ENCODE results near the gene POLR3C.

The POLR3C gene

GRCh38 chr1:145874646-145875045 lies 50.6 kb downstream of the POLR3C start:
- Histone ChIP-seq H2BK120ac (ENCODE audit: insufficient read depth, low read length, poor library complexity) (no peak overlapping the region), H3K14ac (ENCODE audit: low read length) (no peak overlapping the region)
- no CpG with 5 or more reads among the region's 12 CpGs for WGBS (ENCODE audit: extremely low coverage, insufficient coverage, insufficient read length)

GRCh38 chr1:145877923-145878486 lies 54.0 kb downstream of the POLR3C start:
- H3K4ac ChIP-seq (ENCODE audit: low read depth, low read length), result no peak overlapping the region
- H3K4me2 ChIP-seq (ENCODE audit: low read length), result no peak overlapping the region
- no peak overlapping the region for H3K14ac ChIP-seq (ENCODE audit: low read length)
- peaks cover 10 to 20% of the 10 kb centered on the region in 2 experiments for H3K4me1 ChIP-seq (ENCODE audit: control insufficient read depth in 1 of 2, insufficient read depth in 2 of 2, low read length in 2 of 2)
- no peak overlapping the region for H3K9ac ChIP-seq (ENCODE audit: low read length)
- no peak overlapping the region for H4K91ac ChIP-seq (ENCODE audit: low read depth, low read length)
- peaks cover 1% of the 10 kb centered on the region for H3K9me3 ChIP-seq (ENCODE audit: insufficient read depth, low read depth, low read length)
- no peak overlapping the region for H2BK12ac ChIP-seq (ENCODE audit: low read length)
- H3K79me2 ChIP-seq (ENCODE audit: control insufficient read depth, insufficient read depth, low read length, poor library complexity), result no peaks in the 10 kb centered on the region
- no peak overlapping the region for H2AK5ac ChIP-seq (ENCODE audit: low read length)
- DNase-seq, result peak in 1 of 2 donors; percentile 17
- no peak overlapping the region for H4K12ac ChIP-seq (ENCODE audit: low read depth, low read length)
- H2BK5ac ChIP-seq (ENCODE audit: low read depth, low read length, poor library complexity), result no peak overlapping the region
- H3K27ac ChIP-seq (ENCODE audit: low read depth, low read length), result no peak overlapping the region
- H3K79me1 ChIP-seq (ENCODE audit: low read length), result peaks cover 2% of the 10 kb centered on the region
- no peak overlapping the region for H2AFZ ChIP-seq (ENCODE audit: insufficient read depth, low read length, poor library complexity)
- no peaks in the 10 kb centered on the region for H3K27me3 ChIP-seq (ENCODE audit: insufficient read depth, low read length)
- H3K4me3 ChIP-seq (ENCODE audit: low read depth, low read length), result no peak overlapping the region
- H3K23ac ChIP-seq (ENCODE audit: low read length), result no peak overlapping the region
- no peak overlapping the region for H3K18ac ChIP-seq (ENCODE audit: low read length)
- WGBS (ENCODE audit: extremely low coverage, insufficient coverage, insufficient read length), result no CpG with 5 or more reads among the region's 7 CpGs
- H2BK120ac ChIP-seq (ENCODE audit: insufficient read depth, low read length, poor library complexity), result no peak overlapping the region
- H3K36me3 ChIP-seq (ENCODE audit: control insufficient read depth in 1 of 2, insufficient read depth in 2 of 2, low read length in 2 of 2), result no peaks in the 10 kb centered on the region
- no peak overlapping the region for H4K8ac ChIP-seq (ENCODE audit: low read depth, low read length)

More at GRCh38 chr1:145874646-145875045, 50.6 kb downstream of the POLR3C start:
- no peaks in the 10 kb centered on the region for H3K79me2 ChIP-seq (ENCODE audit: control insufficient read depth, insufficient read depth, low read length, poor library complexity)
- H3K4ac ChIP-seq (ENCODE audit: low read depth, low read length), result no peak overlapping the region
- H3K36me3 ChIP-seq (ENCODE audit: control insufficient read depth in 1 of 2, insufficient read depth in 2 of 2, low read length in 2 of 2), result no peaks in the 10 kb centered on the region
- no peak overlapping the region for H4K8ac ChIP-seq (ENCODE audit: low read depth, low read length)
- no peak overlapping the region for H3K4me2 ChIP-seq (ENCODE audit: low read length)
- H3K9ac ChIP-seq (ENCODE audit: low read length), result no peak overlapping the region
- no peak overlapping the region for H4K91ac ChIP-seq (ENCODE audit: low read depth, low read length)
- no peak overlapping the region for H2BK12ac ChIP-seq (ENCODE audit: low read length)
- H2BK5ac ChIP-seq (ENCODE audit: low read depth, low read length, poor library complexity), result no peak overlapping the region
- H3K27me3 ChIP-seq (ENCODE audit: insufficient read depth, low read length), result peaks cover 15% of the 10 kb centered on the region
- H3K23ac ChIP-seq (ENCODE audit: low read length), result no peak overlapping the region
- no peak overlapping the region for H3K18ac ChIP-seq (ENCODE audit: low read length)
- no peak overlapping the region for H3K27ac ChIP-seq (ENCODE audit: low read depth, low read length)
- peaks cover under 1% of the 10 kb centered on the region for H3K79me1 ChIP-seq (ENCODE audit: low read length)
- H3K4me1 ChIP-seq (ENCODE audit: control insufficient read depth in 1 of 2, insufficient read depth in 2 of 2, low read length in 2 of 2), result peaks cover 11 to 21% of the 10 kb centered on the region in 2 experiments
- H3K9me3 ChIP-seq (ENCODE audit: insufficient read depth, low read depth, low read length), result peaks cover 4% of the 10 kb centered on the region
- no peak overlapping the region for H3K4me3 ChIP-seq (ENCODE audit: low read depth, low read length)
- DNase-seq, result no peak
- no peak overlapping the region for H4K12ac ChIP-seq (ENCODE audit: low read depth, low read length)
- no peak overlapping the region for H2AFZ ChIP-seq (ENCODE audit: insufficient read depth, low read length, poor library complexity)
- no peak overlapping the region for H2AK5ac ChIP-seq (ENCODE audit: low read length)

- no peaks in the 10 kb centered on the region for H3K36me3 ChIP-seq (ENCODE audit: control insufficient read depth in 1 of 2, insufficient read depth in 2 of 2, low read length in 2 of 2)
- H4K91ac ChIP-seq (ENCODE audit: low read depth, low read length), result no peak overlapping the region
- H4K8ac ChIP-seq (ENCODE audit: low read depth, low read length), result no peak overlapping the region
- H3K14ac ChIP-seq (ENCODE audit: low read length), result no peak overlapping the region
- WGBS (ENCODE audit: extremely low coverage, insufficient coverage, insufficient read length), result no CpG with 5 or more reads among the region's 2 CpGs
- no peak overlapping the region for H4K12ac ChIP-seq (ENCODE audit: low read depth, low read length)
- H3K4me2 ChIP-seq (ENCODE audit: low read length), result no peak overlapping the region
- no peak overlapping the region for H2BK120ac ChIP-seq (ENCODE audit: insufficient read depth, low read length, poor library complexity)
- H3K79me1 ChIP-seq (ENCODE audit: low read length), result peaks cover 2% of the 10 kb centered on the region
- peaks cover 1% of the 10 kb centered on the region for H3K9me3 ChIP-seq (ENCODE audit: insufficient read depth, low read depth, low read length)
- H3K18ac ChIP-seq (ENCODE audit: low read length), result no peak overlapping the region
- no peak overlapping the region for H2BK12ac ChIP-seq (ENCODE audit: low read length)
- H3K27ac ChIP-seq (ENCODE audit: low read depth, low read length), result no peak overlapping the region
- H2AK5ac ChIP-seq (ENCODE audit: low read length), result no peak overlapping the region
- no peak overlapping the region for H3K23ac ChIP-seq (ENCODE audit: low read length)
- no peaks in the 10 kb centered on the region for H3K27me3 ChIP-seq (ENCODE audit: insufficient read depth, low read length)
- no peak overlapping the region for H3K4ac ChIP-seq (ENCODE audit: low read depth, low read length)
- H3K4me1 ChIP-seq (ENCODE audit: control insufficient read depth in 1 of 2, insufficient read depth in 2 of 2, low read length in 2 of 2), result peaks cover 10 to 20% of the 10 kb centered on the region in 2 experiments
- no peak overlapping the region for H3K4me3 ChIP-seq (ENCODE audit: low read depth, low read length)
- H3K79me2 ChIP-seq (ENCODE audit: control insufficient read depth, insufficient read depth, low read length, poor library complexity), result no peaks in the 10 kb centered on the region
- H2BK5ac ChIP-seq (ENCODE audit: low read depth, low read length, poor library complexity), result no peak overlapping the region
- no peak for DNase-seq
- no peak overlapping the region for H2AFZ ChIP-seq (ENCODE audit: insufficient read depth, low read length, poor library complexity)
- no peak overlapping the region for H3K9ac ChIP-seq (ENCODE audit: low read length)
Observed at GRCh38 chr1:145878724-145879123, 54.7 kb downstream of the POLR3C start.

GRCh38 chr1:145879775-145880174 lies 55.8 kb downstream of the POLR3C start:
- H3K27me3 ChIP-seq (ENCODE audit: insufficient read depth, low read length), result peaks cover 3% of the 10 kb centered on the region
- no peak overlapping the region for H3K9ac ChIP-seq (ENCODE audit: low read length)
- H4K8ac ChIP-seq (ENCODE audit: low read depth, low read length), result no peak overlapping the region
- H3K4me1 ChIP-seq (ENCODE audit: control insufficient read depth in 1 of 2, insufficient read depth in 2 of 2, low read length in 2 of 2), result peaks cover 10 to 20% of the 10 kb centered on the region in 2 experiments
- peak overlapping the region; percentile 27 for H3K27ac ChIP-seq (ENCODE audit: low read depth, low read length)
- H3K4me2 ChIP-seq (ENCODE audit: low read length), result no peak overlapping the region
- H3K4ac ChIP-seq (ENCODE audit: low read depth, low read length), result no peak overlapping the region
- H3K14ac ChIP-seq (ENCODE audit: low read length), result no peak overlapping the region
- H3K79me2 ChIP-seq (ENCODE audit: control insufficient read depth, insufficient read depth, low read length, poor library complexity), result no peaks in the 10 kb centered on the region
- H3K23ac ChIP-seq (ENCODE audit: low read length), result no peak overlapping the region
- no peak overlapping the region for H3K4me3 ChIP-seq (ENCODE audit: low read depth, low read length)
- H3K79me1 ChIP-seq (ENCODE audit: low read length), result peaks cover 2% of the 10 kb centered on the region
- no peak overlapping the region for H2BK12ac ChIP-seq (ENCODE audit: low read length)
- peaks cover 1% of the 10 kb centered on the region for H3K9me3 ChIP-seq (ENCODE audit: insufficient read depth, low read depth, low read length)
- H2BK120ac ChIP-seq (ENCODE audit: insufficient read depth, low read length, poor library complexity), result no peak overlapping the region
- no peak overlapping the region for H3K18ac ChIP-seq (ENCODE audit: low read length)
- H4K91ac ChIP-seq (ENCODE audit: low read depth, low read length), result no peak overlapping the region
- H3K36me3 ChIP-seq (ENCODE audit: control insufficient read depth in 1 of 2, insufficient read depth in 2 of 2, low read length in 2 of 2), result no peaks in the 10 kb centered on the region
- H4K12ac ChIP-seq (ENCODE audit: low read depth, low read length), result no peak overlapping the region
- no peak overlapping the region for H2AK5ac ChIP-seq (ENCODE audit: low read length)
- H2AFZ ChIP-seq (ENCODE audit: insufficient read depth, low read length, poor library complexity), result no peak overlapping the region
- WGBS (ENCODE audit: extremely low coverage, insufficient coverage, insufficient read length), result no CpG with 5 or more reads among the region's 5 CpGs
- no peak for DNase-seq
- no peak overlapping the region for H2BK5ac ChIP-seq (ENCODE audit: low read depth, low read length, poor library complexity)

Measured in trophoblast cell (in vitro differentiated cells and primary cell).